GM19468 (cell line): ENCODE measurements around the gene YIPF4.
"Not testable (repeated sequence)": the region's sequence is repeated elsewhere in the genome, so short reads cannot be mapped to it uniquely, and the experiment has no call there.

ENCODE experiments used
- ATAC-seq: cut with Tn5 transposase; IDR thresholded peaks from one replicate; pipeline ENCODE4 v1.9.1; 2021; ENCODE audit warnings: mild to moderate bottlenecking, moderate library complexity, moderate number of reproducible peaks; ENCODE audit not compliant: unreplicated experiment; ENCODE audit errors: extremely low read depth

The YIPF4 gene

GRCh38 chr2:32363597-32363996 is 85.9 kb downstream of the YIPF4 start:
- peak; percentile 46 for ATAC-seq

DNA sequence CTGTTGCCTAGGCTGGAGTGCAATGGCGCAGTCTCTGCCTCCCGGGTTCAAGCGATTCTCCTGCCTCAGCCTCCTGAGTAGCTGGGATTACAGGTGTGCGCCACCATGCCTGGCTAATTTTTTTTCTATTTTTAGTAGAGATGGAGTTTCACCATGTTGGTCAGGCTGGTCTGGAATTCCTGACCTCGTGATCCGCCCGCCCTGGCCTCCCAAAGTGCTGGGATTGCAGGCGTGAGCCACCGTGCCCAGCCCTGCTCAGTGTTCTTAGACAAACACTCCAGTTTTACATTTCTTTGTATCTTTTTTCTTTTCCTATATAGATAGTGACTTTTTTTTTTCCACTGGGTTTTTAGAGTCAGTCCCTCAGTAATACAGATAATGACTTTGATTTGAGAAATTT is 86.6 kb downstream of the YIPF4 start:
- ATAC-seq: not testable (repeated sequence)

GRCh38 chr2:32365679-32366078 is 88.0 kb downstream of the YIPF4 start:
- ATAC-seq: not testable (repeated sequence)
